Measurements from ENCODE around the gene ENOX1.

ENOX1 gene

DNA sequence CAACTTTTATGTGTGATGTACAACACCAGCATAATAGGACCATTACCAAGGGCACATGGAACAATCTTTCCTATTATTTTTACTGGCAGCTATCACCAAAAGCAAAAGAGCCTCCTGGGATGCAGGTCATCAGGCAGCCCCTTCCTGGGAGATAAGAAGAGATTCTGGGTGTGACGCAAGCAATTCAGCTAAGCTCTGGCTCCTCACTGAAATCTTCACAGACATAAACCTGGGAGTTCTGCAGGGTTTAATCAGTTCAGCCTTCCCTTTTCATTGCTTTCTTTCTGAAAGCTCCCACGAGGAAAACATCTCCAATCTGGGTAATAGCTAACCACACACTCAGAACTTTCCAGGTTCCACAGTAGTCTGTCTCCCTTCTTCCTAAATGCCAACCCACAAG lies 341.1 kb downstream of the ENOX1 start (continued):
- TF ChIP-seq, protein P1, sequence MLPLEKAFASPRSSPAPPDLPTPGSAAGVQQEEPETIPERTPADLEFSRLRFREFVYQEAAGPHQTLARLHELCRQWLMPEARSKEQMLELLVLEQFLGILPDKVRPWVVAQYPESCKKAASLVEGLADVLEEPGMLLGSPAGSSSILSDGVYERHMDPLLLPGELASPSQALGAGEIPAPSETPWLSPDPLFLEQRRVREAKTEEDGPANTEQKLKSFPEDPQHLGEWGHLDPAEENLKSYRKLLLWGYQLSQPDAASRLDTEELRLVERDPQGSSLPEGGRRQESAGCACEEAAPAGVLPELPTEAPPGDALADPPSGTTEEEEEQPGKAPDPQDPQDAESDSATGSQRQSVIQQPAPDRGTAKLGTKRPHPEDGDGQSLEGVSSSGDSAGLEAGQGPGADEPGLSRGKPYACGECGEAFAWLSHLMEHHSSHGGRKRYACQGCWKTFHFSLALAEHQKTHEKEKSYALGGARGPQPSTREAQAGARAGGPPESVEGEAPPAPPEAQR (tag by site-specific recombination; IDR thresholded peaks at IDR 0.05): no peak
- TF ChIP-seq ZNF169 (tag by site-specific recombination; IDR thresholded peaks at IDR 0.05) (no peak), MEIS1 (CRISPR knock-in tag; IDR thresholded peaks at IDR 0.05; ENCODE audit: borderline replicate concordance) (no peak), YY1 (tag by site-specific recombination; IDR thresholded peaks at IDR 0.05) (no peak), ZNF426 (tag by site-specific recombination; IDR thresholded peaks at IDR 0.05) (no peak), ZNF394 (tag by site-specific recombination; IDR thresholded peaks at IDR 0.05; ENCODE audit: borderline replicate concordance) (no peak), ZEB2 (tag by site-specific recombination; IDR thresholded peaks at IDR 0.05) (no peak)
- TF ChIP-seq, protein P2, sequence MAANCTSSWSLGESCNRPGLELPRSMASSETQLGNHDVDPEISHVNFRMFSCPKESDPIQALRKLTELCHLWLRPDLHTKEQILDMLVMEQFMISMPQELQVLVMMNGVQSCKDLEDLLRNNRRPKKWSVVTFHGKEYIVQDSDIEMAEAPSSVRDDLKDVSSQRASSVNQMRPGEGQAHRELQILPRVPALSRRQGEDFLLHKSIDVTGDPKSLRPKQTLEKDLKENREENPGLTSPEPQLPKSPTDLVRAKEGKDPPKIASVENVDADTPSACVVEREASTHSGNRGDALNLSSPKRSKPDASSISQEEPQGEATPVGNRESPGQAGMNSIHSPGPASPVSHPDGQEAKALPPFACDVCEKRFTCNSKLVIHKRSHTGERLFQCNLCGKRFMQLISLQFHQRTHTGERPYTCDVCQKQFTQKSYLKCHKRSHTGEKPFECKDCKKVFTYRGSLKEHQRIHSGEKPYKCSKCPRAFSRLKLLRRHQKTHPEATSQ (tag by site-specific recombination; IDR thresholded peaks at IDR 0.05): no peak

DNA sequence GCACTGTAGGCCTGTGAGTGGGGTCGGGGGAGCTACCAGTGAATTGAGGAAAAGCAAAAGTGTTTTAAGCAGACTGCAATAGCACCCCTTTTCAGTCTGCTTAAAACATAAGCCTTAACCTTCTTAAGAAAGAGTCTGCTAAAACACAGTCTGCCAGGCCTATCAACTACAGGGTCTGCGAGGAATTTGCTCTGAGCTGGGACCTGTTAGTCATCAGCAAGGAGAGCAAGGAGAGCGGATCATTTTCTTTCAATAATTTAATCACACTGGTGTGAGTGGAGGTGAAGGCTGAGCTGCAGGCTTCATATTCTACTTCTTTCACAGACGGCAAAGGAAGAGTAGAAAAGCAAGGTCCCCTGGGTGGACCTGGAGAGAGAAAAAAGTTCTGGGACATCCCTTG lies 342.7 kb downstream of the ENOX1 start:
- POLR2A ChIA-PET: no interaction called here
- Histone ChIP-seq H3K9me3 (ENCODE audit: control insufficient read depth, insufficient read depth, low read depth, low read length) (no peaks in the 10 kb centered on the region), H3K27ac (ENCODE audit: extremely low read depth, low read depth, low read length) (no peak overlapping the region), H3K4me3 (ENCODE audit: low read depth, low read length) (no peak overlapping the region), H3K36me3 (ENCODE audit: control insufficient read depth in 2 of 2, insufficient read depth in 1 of 2, low read length in 2 of 2) (no peaks in the 10 kb centered on the region), H3K4me1 (ENCODE audit: control insufficient read depth, insufficient read depth, low read length) (no peaks in the 10 kb centered on the region)
- TF ChIP-seq ZNF768 (tag by site-specific recombination; IDR thresholded peaks at IDR 0.05): no peak
- TF ChIP-seq ZNF112 (tag by site-specific recombination; IDR thresholded peaks at IDR 0.05): no peak
- no peak for TF ChIP-seq ZFP69B (tag by site-specific recombination; IDR thresholded peaks at IDR 0.05)
- TF ChIP-seq IKZF3 (tag by site-specific recombination; IDR thresholded peaks at IDR 0.05): no peak
- TF ChIP-seq, protein P3, sequence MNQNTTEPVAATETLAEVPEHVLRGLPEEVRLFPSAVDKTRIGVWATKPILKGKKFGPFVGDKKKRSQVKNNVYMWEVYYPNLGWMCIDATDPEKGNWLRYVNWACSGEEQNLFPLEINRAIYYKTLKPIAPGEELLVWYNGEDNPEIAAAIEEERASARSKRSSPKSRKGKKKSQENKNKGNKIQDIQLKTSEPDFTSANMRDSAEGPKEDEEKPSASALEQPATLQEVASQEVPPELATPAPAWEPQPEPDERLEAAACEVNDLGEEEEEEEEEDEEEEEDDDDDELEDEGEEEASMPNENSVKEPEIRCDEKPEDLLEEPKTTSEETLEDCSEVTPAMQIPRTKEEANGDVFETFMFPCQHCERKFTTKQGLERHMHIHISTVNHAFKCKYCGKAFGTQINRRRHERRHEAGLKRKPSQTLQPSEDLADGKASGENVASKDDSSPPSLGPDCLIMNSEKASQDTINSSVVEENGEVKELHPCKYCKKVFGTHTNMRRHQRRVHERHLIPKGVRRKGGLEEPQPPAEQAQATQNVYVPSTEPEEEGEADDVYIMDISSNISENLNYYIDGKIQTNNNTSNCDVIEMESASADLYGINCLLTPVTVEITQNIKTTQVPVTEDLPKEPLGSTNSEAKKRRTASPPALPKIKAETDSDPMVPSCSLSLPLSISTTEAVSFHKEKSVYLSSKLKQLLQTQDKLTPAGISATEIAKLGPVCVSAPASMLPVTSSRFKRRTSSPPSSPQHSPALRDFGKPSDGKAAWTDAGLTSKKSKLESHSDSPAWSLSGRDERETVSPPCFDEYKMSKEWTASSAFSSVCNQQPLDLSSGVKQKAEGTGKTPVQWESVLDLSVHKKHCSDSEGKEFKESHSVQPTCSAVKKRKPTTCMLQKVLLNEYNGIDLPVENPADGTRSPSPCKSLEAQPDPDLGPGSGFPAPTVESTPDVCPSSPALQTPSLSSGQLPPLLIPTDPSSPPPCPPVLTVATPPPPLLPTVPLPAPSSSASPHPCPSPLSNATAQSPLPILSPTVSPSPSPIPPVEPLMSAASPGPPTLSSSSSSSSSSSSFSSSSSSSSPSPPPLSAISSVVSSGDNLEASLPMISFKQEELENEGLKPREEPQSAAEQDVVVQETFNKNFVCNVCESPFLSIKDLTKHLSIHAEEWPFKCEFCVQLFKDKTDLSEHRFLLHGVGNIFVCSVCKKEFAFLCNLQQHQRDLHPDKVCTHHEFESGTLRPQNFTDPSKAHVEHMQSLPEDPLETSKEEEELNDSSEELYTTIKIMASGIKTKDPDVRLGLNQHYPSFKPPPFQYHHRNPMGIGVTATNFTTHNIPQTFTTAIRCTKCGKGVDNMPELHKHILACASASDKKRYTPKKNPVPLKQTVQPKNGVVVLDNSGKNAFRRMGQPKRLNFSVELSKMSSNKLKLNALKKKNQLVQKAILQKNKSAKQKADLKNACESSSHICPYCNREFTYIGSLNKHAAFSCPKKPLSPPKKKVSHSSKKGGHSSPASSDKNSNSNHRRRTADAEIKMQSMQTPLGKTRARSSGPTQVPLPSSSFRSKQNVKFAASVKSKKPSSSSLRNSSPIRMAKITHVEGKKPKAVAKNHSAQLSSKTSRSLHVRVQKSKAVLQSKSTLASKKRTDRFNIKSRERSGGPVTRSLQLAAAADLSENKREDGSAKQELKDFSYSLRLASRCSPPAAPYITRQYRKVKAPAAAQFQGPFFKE (tag by site-specific recombination; IDR thresholded peaks at IDR 0.05; ENCODE audit: borderline replicate concordance): no peak
- TF ChIP-seq ZNF48 (tag by site-specific recombination; IDR thresholded peaks at IDR 0.05): no peak
- no peak for TF ChIP-seq MEIS1 (CRISPR knock-in tag; IDR thresholded peaks at IDR 0.05; ENCODE audit: borderline replicate concordance)
- TF ChIP-seq, protein P4, sequence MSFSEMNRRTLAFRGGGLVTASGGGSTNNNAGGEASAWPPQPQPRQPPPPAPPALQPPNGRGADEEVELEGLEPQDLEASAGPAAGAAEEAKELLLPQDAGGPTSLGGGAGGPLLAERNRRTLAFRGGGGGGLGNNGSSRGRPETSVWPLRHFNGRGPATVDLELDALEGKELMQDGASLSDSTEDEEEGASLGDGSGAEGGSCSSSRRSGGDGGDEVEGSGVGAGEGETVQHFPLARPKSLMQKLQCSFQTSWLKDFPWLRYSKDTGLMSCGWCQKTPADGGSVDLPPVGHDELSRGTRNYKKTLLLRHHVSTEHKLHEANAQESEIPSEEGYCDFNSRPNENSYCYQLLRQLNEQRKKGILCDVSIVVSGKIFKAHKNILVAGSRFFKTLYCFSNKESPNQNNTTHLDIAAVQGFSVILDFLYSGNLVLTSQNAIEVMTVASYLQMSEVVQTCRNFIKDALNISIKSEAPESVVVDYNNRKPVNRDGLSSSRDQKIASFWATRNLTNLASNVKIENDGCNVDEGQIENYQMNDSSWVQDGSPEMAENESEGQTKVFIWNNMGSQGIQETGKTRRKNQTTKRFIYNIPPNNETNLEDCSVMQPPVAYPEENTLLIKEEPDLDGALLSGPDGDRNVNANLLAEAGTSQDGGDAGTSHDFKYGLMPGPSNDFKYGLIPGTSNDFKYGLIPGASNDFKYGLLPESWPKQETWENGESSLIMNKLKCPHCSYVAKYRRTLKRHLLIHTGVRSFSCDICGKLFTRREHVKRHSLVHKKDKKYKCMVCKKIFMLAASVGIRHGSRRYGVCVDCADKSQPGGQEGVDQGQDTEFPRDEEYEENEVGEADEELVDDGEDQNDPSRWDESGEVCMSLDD (tag by site-specific recombination; IDR thresholded peaks at IDR 0.05): no peak
- TF ChIP-seq ZBTB1 (tag by site-specific recombination; IDR thresholded peaks at IDR 0.05): no peak
- TF ChIP-seq ZBTB7A (tag by site-specific recombination; IDR thresholded peaks at IDR 0.05; ENCODE audit: low read depth): no peak
- TF ChIP-seq ZNF138 (tag by site-specific recombination; IDR thresholded peaks at IDR 0.05; ENCODE audit: borderline replicate concordance): no peak
- no peak for TF ChIP-seq REPIN1 (tag by site-specific recombination; IDR thresholded peaks at IDR 0.05; ENCODE audit: low read depth)
- TF ChIP-seq, protein P5, sequence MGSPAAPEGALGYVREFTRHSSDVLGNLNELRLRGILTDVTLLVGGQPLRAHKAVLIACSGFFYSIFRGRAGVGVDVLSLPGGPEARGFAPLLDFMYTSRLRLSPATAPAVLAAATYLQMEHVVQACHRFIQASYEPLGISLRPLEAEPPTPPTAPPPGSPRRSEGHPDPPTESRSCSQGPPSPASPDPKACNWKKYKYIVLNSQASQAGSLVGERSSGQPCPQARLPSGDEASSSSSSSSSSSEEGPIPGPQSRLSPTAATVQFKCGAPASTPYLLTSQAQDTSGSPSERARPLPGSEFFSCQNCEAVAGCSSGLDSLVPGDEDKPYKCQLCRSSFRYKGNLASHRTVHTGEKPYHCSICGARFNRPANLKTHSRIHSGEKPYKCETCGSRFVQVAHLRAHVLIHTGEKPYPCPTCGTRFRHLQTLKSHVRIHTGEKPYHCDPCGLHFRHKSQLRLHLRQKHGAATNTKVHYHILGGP (tag by site-specific recombination; IDR thresholded peaks at IDR 0.05): no peak
- TF ChIP-seq ZNF623 (tag by site-specific recombination; IDR thresholded peaks at IDR 0.05): no peak
- TF ChIP-seq ZNF658 (tag by site-specific recombination; IDR thresholded peaks at IDR 0.05): no peak
- TF ChIP-seq SP2 (tag by site-specific recombination; IDR thresholded peaks at IDR 0.05): no peak
- CTCF ChIA-PET: no interaction called here

All from HEK293 (cell line).